ENCODE measurements around the gene UMODL1.
A peak's percentile ranks its signal among the peaks of the same experiment; 100 is the strongest.

The UMODL1 gene

GRCh38 chr21:42041711-42042110 lies 29.4 kb upstream of the UMODL1 start:
- no CpG with 5 or more reads among the region's 4 CpGs for WGBS (ENCODE audit: extremely low coverage, insufficient coverage, insufficient read length)
- H3K79me1 ChIP-seq (ENCODE audit: low read length): no peaks in the 10 kb centered on the region
- no peak overlapping the region for H2BK5ac ChIP-seq (ENCODE audit: low read depth, low read length, poor library complexity)
- H2AK5ac ChIP-seq (ENCODE audit: low read length): no peak overlapping the region
- no peak for DNase-seq
- no peak overlapping the region for H4K8ac ChIP-seq (ENCODE audit: low read depth, low read length)
- no peak overlapping the region for H3K23ac ChIP-seq (ENCODE audit: low read length)
- peaks cover 0 to 8% of the 10 kb centered on the region in 2 experiments for H3K4me1 ChIP-seq (ENCODE audit: control insufficient read depth in 1 of 2, insufficient read depth in 2 of 2, low read length in 2 of 2)
- H3K27ac ChIP-seq (ENCODE audit: low read depth, low read length): no peak overlapping the region
- H3K4ac ChIP-seq (ENCODE audit: low read depth, low read length): no peak overlapping the region
- no peaks in the 10 kb centered on the region for H3K79me2 ChIP-seq (ENCODE audit: control insufficient read depth, insufficient read depth, low read length, poor library complexity)
- no peak overlapping the region for H4K91ac ChIP-seq (ENCODE audit: low read depth, low read length)
- H4K12ac ChIP-seq (ENCODE audit: low read depth, low read length): no peak overlapping the region
- peaks cover 3% of the 10 kb centered on the region for H3K9me3 ChIP-seq (ENCODE audit: insufficient read depth, low read depth, low read length)
- H3K4me3 ChIP-seq (ENCODE audit: low read depth, low read length): no peak overlapping the region
- H3K4me2 ChIP-seq (ENCODE audit: low read length): no peak overlapping the region
- H2BK12ac ChIP-seq (ENCODE audit: low read length): no peak overlapping the region
- no peak overlapping the region for H2BK120ac ChIP-seq (ENCODE audit: insufficient read depth, low read length, poor library complexity)
- H3K36me3 ChIP-seq (ENCODE audit: control insufficient read depth in 1 of 2, insufficient read depth in 2 of 2, low read length in 2 of 2): no peaks in the 10 kb centered on the region
- no peak overlapping the region for H3K18ac ChIP-seq (ENCODE audit: low read length)
- H3K9ac ChIP-seq (ENCODE audit: low read length): no peak overlapping the region
- no peaks in the 10 kb centered on the region for H3K27me3 ChIP-seq (ENCODE audit: insufficient read depth, low read length)
- H2AFZ ChIP-seq (ENCODE audit: insufficient read depth, low read length, poor library complexity): no peak overlapping the region
- H3K14ac ChIP-seq (ENCODE audit: low read length): no peak overlapping the region

DNA sequence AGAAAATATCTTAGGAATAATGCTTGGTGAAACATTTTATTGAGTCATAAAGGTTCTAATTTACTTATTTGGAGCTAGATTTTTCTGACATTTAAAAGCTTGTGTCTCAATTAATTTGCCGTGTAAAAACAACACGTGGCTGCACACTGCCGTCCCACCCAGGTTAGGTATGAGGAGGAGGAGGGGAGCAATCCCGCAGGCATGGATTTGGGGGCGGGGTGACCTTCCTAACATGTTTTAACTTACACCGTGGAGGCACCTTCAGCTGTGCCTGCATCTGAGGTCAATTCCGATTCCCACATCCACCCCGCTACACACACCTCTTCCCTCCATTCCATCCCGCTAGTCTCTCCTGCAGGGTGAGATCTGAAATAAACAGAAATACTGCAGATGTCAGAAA lies 28.5 kb upstream of the UMODL1 start:
- Histone ChIP-seq H3K14ac (ENCODE audit: low read length) (no peak overlapping the region), H2AK5ac (ENCODE audit: low read length) (no peak overlapping the region), H2BK120ac (ENCODE audit: insufficient read depth, low read length, poor library complexity) (no peak overlapping the region), H3K27ac (ENCODE audit: low read depth, low read length) (no peak overlapping the region), H3K9ac (ENCODE audit: low read length) (no peak overlapping the region), H3K18ac (ENCODE audit: low read length) (no peak overlapping the region), H3K27me3 (ENCODE audit: insufficient read depth, low read length) (no peaks in the 10 kb centered on the region), H3K9me3 (ENCODE audit: insufficient read depth, low read depth, low read length) (peaks cover 3% of the 10 kb centered on the region), H4K12ac (ENCODE audit: low read depth, low read length) (no peak overlapping the region), H3K4me1 (ENCODE audit: control insufficient read depth in 1 of 2, insufficient read depth in 2 of 2, low read length in 2 of 2) (peaks cover 0 to 8% of the 10 kb centered on the region in 2 experiments), H3K4me2 (ENCODE audit: low read length) (no peak overlapping the region), H2BK5ac (ENCODE audit: low read depth, low read length, poor library complexity) (no peak overlapping the region), H2BK12ac (ENCODE audit: low read length) (no peak overlapping the region), H4K91ac (ENCODE audit: low read depth, low read length) (no peak overlapping the region), H3K79me1 (ENCODE audit: low read length) (no peaks in the 10 kb centered on the region), H3K4me3 (ENCODE audit: low read depth, low read length) (no peak overlapping the region), H3K79me2 (ENCODE audit: control insufficient read depth, insufficient read depth, low read length, poor library complexity) (no peaks in the 10 kb centered on the region), H3K23ac (ENCODE audit: low read length) (no peak overlapping the region), H3K4ac (ENCODE audit: low read depth, low read length) (no peak overlapping the region), H4K8ac (ENCODE audit: low read depth, low read length) (no peak overlapping the region), H2AFZ (ENCODE audit: insufficient read depth, low read length, poor library complexity) (no peak overlapping the region), H3K36me3 (ENCODE audit: control insufficient read depth in 1 of 2, insufficient read depth in 2 of 2, low read length in 2 of 2) (no peaks in the 10 kb centered on the region)
- peak in 1 of 2 donors; percentile 18 for DNase-seq
- WGBS (ENCODE audit: extremely low coverage, insufficient coverage, insufficient read length): no CpG with 5 or more reads among the region's 9 CpGs

GRCh38 chr21:42043201-42043895 lies 27.8 kb upstream of the UMODL1 start:
- WGBS (ENCODE audit: extremely low coverage, insufficient coverage, insufficient read length): no CpG with 5 or more reads among the region's 16 CpGs
- Histone ChIP-seq H3K23ac (ENCODE audit: low read length) (no peak overlapping the region), H3K27me3 (ENCODE audit: insufficient read depth, low read length) (no peaks in the 10 kb centered on the region), H2AFZ (ENCODE audit: insufficient read depth, low read length, poor library complexity) (no peak overlapping the region), H3K27ac (ENCODE audit: low read depth, low read length) (no peak overlapping the region), H2BK5ac (ENCODE audit: low read depth, low read length, poor library complexity) (no peak overlapping the region), H3K9me3 (ENCODE audit: insufficient read depth, low read depth, low read length) (peaks cover 3% of the 10 kb centered on the region), H3K79me2 (ENCODE audit: control insufficient read depth, insufficient read depth, low read length, poor library complexity) (no peaks in the 10 kb centered on the region), H4K8ac (ENCODE audit: low read depth, low read length) (no peak overlapping the region), H3K4me2 (ENCODE audit: low read length) (no peak overlapping the region), H3K18ac (ENCODE audit: low read length) (no peak overlapping the region), H3K14ac (ENCODE audit: low read length) (no peak overlapping the region), H3K4me1 (ENCODE audit: control insufficient read depth in 1 of 2, insufficient read depth in 2 of 2, low read length in 2 of 2) (peaks cover 0 to 8% of the 10 kb centered on the region in 2 experiments), H2AK5ac (ENCODE audit: low read length) (no peak overlapping the region), H2BK12ac (ENCODE audit: low read length) (no peak overlapping the region), H3K4ac (ENCODE audit: low read depth, low read length) (no peak overlapping the region), H3K79me1 (ENCODE audit: low read length) (no peaks in the 10 kb centered on the region), H2BK120ac (ENCODE audit: insufficient read depth, low read length, poor library complexity) (no peak overlapping the region), H3K4me3 (ENCODE audit: low read depth, low read length) (no peak overlapping the region), H4K91ac (ENCODE audit: low read depth, low read length) (no peak overlapping the region), H3K36me3 (ENCODE audit: control insufficient read depth in 1 of 2, insufficient read depth in 2 of 2, low read length in 2 of 2) (no peaks in the 10 kb centered on the region), H3K9ac (ENCODE audit: low read length) (no peak overlapping the region), H4K12ac (ENCODE audit: low read depth, low read length) (no peak overlapping the region)
- DNase-seq: no peak

- Histone ChIP-seq H2BK12ac (ENCODE audit: low read length) (no peak overlapping the region), H3K23ac (ENCODE audit: low read length) (no peak overlapping the region), H4K12ac (ENCODE audit: low read depth, low read length) (no peak overlapping the region), H3K4me2 (ENCODE audit: low read length) (no peak overlapping the region), H2AFZ (ENCODE audit: insufficient read depth, low read length, poor library complexity) (no peak overlapping the region), H3K4me3 (ENCODE audit: low read depth, low read length) (no peak overlapping the region), H2BK120ac (ENCODE audit: insufficient read depth, low read length, poor library complexity) (no peak overlapping the region), H3K79me2 (ENCODE audit: control insufficient read depth, insufficient read depth, low read length, poor library complexity) (no peaks in the 10 kb centered on the region), H3K4ac (ENCODE audit: low read depth, low read length) (no peak overlapping the region), H2AK5ac (ENCODE audit: low read length) (no peak overlapping the region), H4K91ac (ENCODE audit: low read depth, low read length) (no peak overlapping the region), H3K18ac (ENCODE audit: low read length) (no peak overlapping the region), H4K8ac (ENCODE audit: low read depth, low read length) (no peak overlapping the region), H3K14ac (ENCODE audit: low read length) (no peak overlapping the region), H3K27me3 (ENCODE audit: insufficient read depth, low read length) (no peaks in the 10 kb centered on the region), H3K27ac (ENCODE audit: low read depth, low read length) (no peak overlapping the region), H3K79me1 (ENCODE audit: low read length) (no peaks in the 10 kb centered on the region), H3K4me1 (ENCODE audit: control insufficient read depth in 1 of 2, insufficient read depth in 2 of 2, low read length in 2 of 2) (peaks cover 0 to 8% of the 10 kb centered on the region in 2 experiments), H3K36me3 (ENCODE audit: control insufficient read depth in 1 of 2, insufficient read depth in 2 of 2, low read length in 2 of 2) (no peaks in the 10 kb centered on the region), H3K9ac (ENCODE audit: low read length) (no peak overlapping the region), H3K9me3 (ENCODE audit: insufficient read depth, low read depth, low read length) (peaks cover 3% of the 10 kb centered on the region), H2BK5ac (ENCODE audit: low read depth, low read length, poor library complexity) (no peak overlapping the region)
- WGBS (ENCODE audit: extremely low coverage, insufficient coverage, insufficient read length): no CpG with 5 or more reads among the region's 17 CpGs
- DNase-seq: no peak
Measured at GRCh38 chr21:42043961-42044360, 27.2 kb upstream of the UMODL1 start.

Measured in trophoblast cell (in vitro differentiated cells and primary cell).